Measurements from ENCODE around the gene SEPTIN2. TPM values are rescaled to one million over a fixed set of nuclear protein-coding genes. Genes with fewer than 3 reads are reported as not detected.

The SEPTIN2 gene
- total RNA-seq, 4 donors from 2014 or later: 175 to 281 (median 193) TPM

GRCh38 chr2:241321886-241322285 is 6.2 kb downstream of the SEPTIN2 start:
- Histone ChIP-seq H3K36me3 (peaks cover 0 to 4% (median 0%) of the 10 kb centered on the region in 3 donors), H3K9me3 (no peaks in the 10 kb centered on the region), H3K27me3 (no peaks in the 10 kb centered on the region), H3K4me1 (peaks cover 0 to 52% (median 14%) of the 10 kb centered on the region in 4 donors), H3K4me3 (no peak overlapping the region), H3K27ac (no peak overlapping the region)
- TF ChIP-seq CTCF (IDR thresholded peaks at IDR 0.05) (no peak), POLR2A (IDR thresholded peaks at IDR 0.05) (no peak)
- no peak for DNase-seq

- Histone ChIP-seq H3K27me3 (no peaks in the 10 kb centered on the region), H3K36me3 (peaks cover 0 to 23% (median 0%) of the 10 kb centered on the region in 3 donors), H3K4me1 (peaks cover 0 to 33% (median 6%) of the 10 kb centered on the region in 4 donors), H3K27ac (no peak overlapping the region), H3K9me3 (no peaks in the 10 kb centered on the region), H3K4me3 (no peak overlapping the region)
- TF ChIP-seq POLR2A (IDR thresholded peaks at IDR 0.05): no peak
- no peak for TF ChIP-seq CTCF (IDR thresholded peaks at IDR 0.05)
- no peak for DNase-seq
Measured at GRCh38 chr2:241323778-241324177, 8.1 kb downstream of the SEPTIN2 start.

GRCh38 chr2:241324775-241325174 is 9.1 kb downstream of the SEPTIN2 start:
- no peak for DNase-seq
- H3K9me3 ChIP-seq: no peaks in the 10 kb centered on the region
- TF ChIP-seq POLR2A (IDR thresholded peaks at IDR 0.05) (no peak), CTCF (IDR thresholded peaks at IDR 0.05) (no peak)
- H3K36me3 ChIP-seq: peaks cover 0 to 33% (median 0%) of the 10 kb centered on the region in 3 donors
- H3K4me3 ChIP-seq: no peak overlapping the region
- no peaks in the 10 kb centered on the region for H3K27me3 ChIP-seq
- H3K27ac ChIP-seq: no peak overlapping the region
- H3K4me1 ChIP-seq: peaks cover 0 to 23% (median 3%) of the 10 kb centered on the region in 4 donors

- Histone ChIP-seq H3K27me3 (no peaks in the 10 kb centered on the region), H3K4me3 (no peak overlapping the region), H3K9me3 (no peaks in the 10 kb centered on the region), H3K36me3 (peaks cover 0 to 35% (median 0%) of the 10 kb centered on the region in 3 donors), H3K27ac (no peak overlapping the region), H3K4me1 (peaks cover 0 to 18% (median 3%) of the 10 kb centered on the region in 4 donors)
- no peak for TF ChIP-seq CTCF (IDR thresholded peaks at IDR 0.05)
- no peak for TF ChIP-seq POLR2A (IDR thresholded peaks at IDR 0.05)
- no peak for DNase-seq
Measured at GRCh38 chr2:241325257-241325656, 9.5 kb downstream of the SEPTIN2 start.

GRCh38 chr2:241329669-241330615 is 14.2 kb downstream of the SEPTIN2 start:
- peaks cover 0 to 60% (median 0%) of the 10 kb centered on the region in 3 donors for H3K36me3 ChIP-seq
- no peak overlapping the region for H3K27ac ChIP-seq
- H3K27me3 ChIP-seq: no peaks in the 10 kb centered on the region
- no peak for DNase-seq
- H3K9me3 ChIP-seq: no peaks in the 10 kb centered on the region
- no peak overlapping the region for H3K4me3 ChIP-seq
- TF ChIP-seq POLR2A (IDR thresholded peaks at IDR 0.05): no peak
- no peak for TF ChIP-seq CTCF (IDR thresholded peaks at IDR 0.05)
- H3K4me1 ChIP-seq: no peaks in the 10 kb centered on the region
